ENCODE data around the gene SEC63.
"Not testable (repeated sequence)": the region's sequence is repeated elsewhere in the genome, so short reads cannot be mapped to it uniquely, and the experiment has no call there.

The SEC63 gene

DNA sequence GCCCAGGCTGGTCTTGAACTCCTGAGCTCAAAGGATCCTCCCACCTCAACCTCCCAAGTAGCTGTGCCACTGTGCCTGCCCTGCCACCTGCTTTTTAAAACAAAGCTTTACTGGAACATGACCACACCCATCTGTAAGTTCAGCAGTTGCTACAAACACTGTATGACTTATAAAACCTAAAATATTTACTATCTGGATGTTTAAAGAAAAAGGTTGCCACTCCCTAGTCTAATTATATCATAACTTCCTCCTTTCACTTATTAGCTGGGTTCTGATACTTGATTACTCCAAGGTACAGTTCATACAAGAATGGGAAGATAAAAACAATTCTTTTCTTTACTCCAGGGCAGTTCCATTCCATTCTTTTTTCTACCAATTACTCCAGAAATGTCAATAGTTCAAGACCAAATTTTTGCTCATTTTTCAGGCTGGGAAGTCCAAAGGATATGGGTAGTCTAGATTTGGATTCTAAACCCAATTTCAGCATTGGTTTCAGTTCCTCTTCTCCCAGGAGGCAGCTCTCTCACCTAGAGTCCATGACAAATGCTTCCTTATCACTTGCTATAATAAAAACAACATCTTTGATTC, 63.1 kb downstream of the SEC63 start:
- no peak overlapping the region for H3K4me3 ChIP-seq (ENCODE audit: low read depth, low read length)
- TF ChIP-seq, protein P1, sequence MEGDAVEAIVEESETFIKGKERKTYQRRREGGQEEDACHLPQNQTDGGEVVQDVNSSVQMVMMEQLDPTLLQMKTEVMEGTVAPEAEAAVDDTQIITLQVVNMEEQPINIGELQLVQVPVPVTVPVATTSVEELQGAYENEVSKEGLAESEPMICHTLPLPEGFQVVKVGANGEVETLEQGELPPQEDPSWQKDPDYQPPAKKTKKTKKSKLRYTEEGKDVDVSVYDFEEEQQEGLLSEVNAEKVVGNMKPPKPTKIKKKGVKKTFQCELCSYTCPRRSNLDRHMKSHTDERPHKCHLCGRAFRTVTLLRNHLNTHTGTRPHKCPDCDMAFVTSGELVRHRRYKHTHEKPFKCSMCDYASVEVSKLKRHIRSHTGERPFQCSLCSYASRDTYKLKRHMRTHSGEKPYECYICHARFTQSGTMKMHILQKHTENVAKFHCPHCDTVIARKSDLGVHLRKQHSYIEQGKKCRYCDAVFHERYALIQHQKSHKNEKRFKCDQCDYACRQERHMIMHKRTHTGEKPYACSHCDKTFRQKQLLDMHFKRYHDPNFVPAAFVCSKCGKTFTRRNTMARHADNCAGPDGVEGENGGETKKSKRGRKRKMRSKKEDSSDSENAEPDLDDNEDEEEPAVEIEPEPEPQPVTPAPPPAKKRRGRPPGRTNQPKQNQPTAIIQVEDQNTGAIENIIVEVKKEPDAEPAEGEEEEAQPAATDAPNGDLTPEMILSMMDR (IDR thresholded peaks at IDR 0.05; ENCODE audit: low read depth, low read length) = no peak
- in situ Hi-C loops (cut with HindIII; ENCODE audit: low sequenced_read_pairs) = no loop called here
- no peak for DNase-seq (ENCODE audit: low read depth, low spot score)

DNA sequence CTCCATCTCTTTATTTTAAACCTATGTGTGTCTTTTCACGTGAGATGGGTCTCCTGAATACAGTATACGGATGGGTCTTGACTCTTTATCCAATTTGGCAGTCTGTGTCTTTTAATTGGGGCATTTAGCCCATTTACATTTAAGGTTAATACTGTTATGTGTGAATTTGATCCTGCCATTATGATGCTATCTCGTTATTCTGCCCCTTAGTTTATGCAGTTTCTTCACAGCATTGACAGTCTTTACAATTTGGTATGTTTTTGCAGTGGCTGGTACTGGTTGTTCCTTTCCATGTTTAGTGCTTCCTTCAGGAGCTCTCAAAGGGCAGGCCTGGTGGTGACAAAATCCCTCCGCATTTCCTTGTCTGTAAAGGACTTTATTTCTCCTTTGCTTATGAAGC, 67.6 kb downstream of the SEC63 start:
- DNase-seq (ENCODE audit: low read depth, low spot score); in situ Hi-C loops (cut with HindIII; ENCODE audit: low sequenced_read_pairs); H3K4me3 ChIP-seq (ENCODE audit: low read depth, low read length): not testable (repeated sequence)

DNA sequence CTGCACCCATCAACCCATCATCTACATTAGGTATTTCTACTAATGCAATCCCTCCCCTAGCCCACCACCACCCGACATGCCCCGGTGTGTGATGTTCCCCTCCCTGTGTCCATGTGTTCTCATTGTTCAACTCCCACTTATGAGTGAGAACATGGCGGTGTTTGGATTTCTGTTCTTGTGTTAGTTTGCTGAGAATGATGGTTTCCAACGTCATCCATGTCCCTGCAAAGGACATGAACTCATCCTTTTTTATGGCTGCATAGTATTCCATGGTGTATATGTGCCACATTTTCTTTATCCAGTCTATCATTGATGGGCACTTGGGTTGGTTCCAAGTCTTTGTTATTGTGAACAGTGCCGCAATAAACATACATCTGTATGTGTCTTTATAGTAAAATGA, 72.1 kb downstream of the SEC63 start:
- DNase-seq (ENCODE audit: low read depth, low spot score); in situ Hi-C loops (cut with HindIII; ENCODE audit: low sequenced_read_pairs): not testable (repeated sequence)

DNA sequence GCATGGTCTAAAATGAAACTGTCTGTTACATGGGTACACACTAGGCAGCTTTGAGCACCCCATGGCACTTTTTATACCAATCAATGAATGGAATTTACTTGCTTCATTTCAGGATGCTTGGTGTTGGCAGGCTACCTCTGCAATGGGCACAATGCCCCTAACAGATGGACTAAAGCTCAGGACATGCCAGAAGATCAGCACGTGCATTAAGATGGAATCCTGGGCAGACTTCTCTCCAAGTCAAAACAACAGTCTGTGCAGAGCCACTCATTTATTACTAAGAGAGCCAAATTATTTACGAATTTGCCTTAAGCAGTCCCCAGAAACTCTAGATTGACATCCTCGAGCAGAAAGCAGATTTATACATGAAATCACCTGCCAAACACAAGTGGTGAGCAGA, 78.1 kb downstream of the SEC63 start:
- in situ Hi-C loops (cut with HindIII; ENCODE audit: low sequenced_read_pairs) = no loop called here
- TF ChIP-seq, protein P1 (IDR thresholded peaks at IDR 0.05; ENCODE audit: low read depth, low read length) = no peak
- DNase-seq (ENCODE audit: low read depth, low spot score) = no peak
- H3K4me3 ChIP-seq (ENCODE audit: low read depth, low read length) = no peak overlapping the region

More for the DNA sequence above, 72.1 kb downstream of the SEC63 start:
- not testable (repeated sequence) for H3K4me3 ChIP-seq (ENCODE audit: low read depth, low read length)

DNA sequence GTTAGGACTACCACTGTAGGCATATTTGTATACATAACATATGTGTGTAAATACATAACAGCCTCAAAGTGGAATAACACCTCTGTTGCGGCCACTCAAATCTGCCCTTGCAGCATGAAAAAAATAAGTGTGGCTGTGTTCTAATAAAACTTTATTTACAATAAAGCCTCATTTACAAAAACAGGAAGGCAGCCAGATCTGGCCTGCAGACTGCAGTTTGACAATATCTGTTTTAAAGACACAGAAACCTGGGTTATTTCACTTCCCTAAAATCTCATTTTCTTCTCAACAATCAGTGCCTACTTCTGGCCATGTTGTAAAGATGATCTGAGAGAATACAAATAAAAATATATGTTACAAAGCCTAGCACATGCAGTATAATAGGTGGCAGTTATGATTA, 80.0 kb downstream of the SEC63 start:
- in situ Hi-C loops (cut with HindIII; ENCODE audit: low sequenced_read_pairs) = no loop called here
- H3K4me3 ChIP-seq (ENCODE audit: low read depth, low read length) = no peak overlapping the region
- DNase-seq (ENCODE audit: low read depth, low spot score) = no peak
- TF ChIP-seq, protein P1 (IDR thresholded peaks at IDR 0.05; ENCODE audit: low read depth, low read length) = no peak

DNA sequence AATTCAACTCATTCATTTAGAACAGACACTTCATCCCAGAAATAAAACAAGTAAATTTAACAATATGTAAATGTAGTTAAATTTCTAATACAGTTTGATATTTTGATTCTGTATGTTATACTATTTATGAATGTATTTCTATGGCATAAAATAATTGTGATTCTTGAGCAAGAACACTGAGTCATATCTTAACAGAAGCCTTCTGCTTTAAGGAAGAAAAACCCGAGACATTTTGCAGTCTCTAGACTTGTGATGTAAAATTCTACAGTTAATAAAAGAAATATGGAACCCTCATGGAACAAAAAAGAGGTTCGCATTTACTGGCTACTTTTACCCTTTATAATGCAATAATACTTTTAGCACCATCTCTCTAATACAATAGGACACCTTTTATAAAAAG, 86.0 kb downstream of the SEC63 start:
- in situ Hi-C loops (cut with HindIII; ENCODE audit: low sequenced_read_pairs) = no loop called here
- TF ChIP-seq, protein P1 (IDR thresholded peaks at IDR 0.05; ENCODE audit: low read depth, low read length) = no peak
- DNase-seq (ENCODE audit: low read depth, low spot score) = no peak
- no peak overlapping the region for H3K4me3 ChIP-seq (ENCODE audit: low read depth, low read length)

DNA sequence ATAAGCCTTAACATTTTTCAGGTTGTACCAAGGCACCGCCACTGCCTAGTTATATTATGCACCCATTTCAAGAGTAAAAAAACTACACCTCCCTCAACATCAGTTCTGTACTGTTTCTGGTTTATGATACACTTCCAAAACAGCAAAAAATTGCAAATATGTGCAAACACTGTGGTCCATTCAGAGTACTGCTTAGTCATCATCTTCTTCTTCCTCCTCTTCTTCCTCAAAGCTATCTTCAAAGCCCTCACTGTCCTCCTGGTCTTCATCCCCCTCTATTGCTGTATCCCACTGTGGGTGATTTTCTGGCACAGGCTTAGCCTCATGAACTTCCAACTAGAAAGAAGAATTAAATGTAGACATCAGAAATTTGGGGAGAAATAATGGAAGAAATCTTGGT, 86.5 kb downstream of the SEC63 start:
- in situ Hi-C loops (cut with HindIII; ENCODE audit: low sequenced_read_pairs); H3K4me3 ChIP-seq (ENCODE audit: low read depth, low read length); DNase-seq (ENCODE audit: low read depth, low spot score): not testable (repeated sequence)

DNA sequence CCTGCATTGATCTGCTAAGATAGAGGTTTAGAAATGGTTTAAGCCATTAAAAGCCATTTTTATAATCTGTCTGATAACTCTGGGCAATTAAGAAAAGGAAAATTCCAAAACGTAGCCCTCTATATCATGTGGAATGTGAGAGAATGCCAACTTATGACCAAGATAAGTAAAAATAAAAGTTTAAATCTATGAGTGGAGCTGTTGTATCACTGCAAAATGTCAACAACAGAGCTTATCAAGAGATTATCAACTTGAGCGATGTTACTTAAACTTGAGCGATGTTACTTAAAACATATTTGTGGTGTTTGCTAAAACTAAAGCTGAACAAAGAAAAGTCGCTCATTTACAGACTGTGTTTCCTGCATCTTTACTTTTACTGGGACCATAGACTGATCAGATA, 87.0 kb downstream of the SEC63 start:
- no peak overlapping the region for H3K4me3 ChIP-seq (ENCODE audit: low read depth, low read length)
- TF ChIP-seq, protein P1 (IDR thresholded peaks at IDR 0.05; ENCODE audit: low read depth, low read length) = no peak
- no peak for DNase-seq (ENCODE audit: low read depth, low spot score)
- in situ Hi-C loops (cut with HindIII; ENCODE audit: low sequenced_read_pairs) = no loop called here

Data from astrocyte of the spinal cord (primary cell).